Endodermal cell (in vitro differentiated cells): ENCODE measurements around the gene KCNMA1. TPM values are rescaled to one million over a fixed set of nuclear protein-coding genes. Genes with fewer than 3 reads are reported as not detected.

ENCODE experiments used
- DNase-seq: peaks from one replicate; pipeline ENCODE4 v3.0.0-alpha.2; 2017
- H3K27ac ChIP-seq: 2 replicates; pipeline ENCODE4 v1.5.1; 2013; ENCODE audit warnings: mild to moderate bottlenecking, low read depth, low read length, moderate library complexity
- H3K27me3 ChIP-seq: 2 replicates; pipeline ENCODE4 v1.6.1; 2013; ENCODE audit warnings: mild to moderate bottlenecking, low read length, moderate library complexity; ENCODE audit not compliant: insufficient read depth, control insufficient read depth, poor library complexity, severe bottlenecking
- H3K36me3 ChIP-seq: 2 replicates; pipeline ENCODE4 v1.7.0; 2013; ENCODE audit warnings: mild to moderate bottlenecking, low read length, moderate library complexity; ENCODE audit not compliant: control insufficient read depth, insufficient read depth
- H3K4me1 ChIP-seq: one replicate; pipeline ENCODE4 v1.7.0; 2013; ENCODE audit warnings: low read length; ENCODE audit not compliant: control insufficient read depth, insufficient read depth
- H3K4me3 ChIP-seq: 2 replicates; pipeline ENCODE4 v1.5.1; 2013; ENCODE audit warnings: mild to moderate bottlenecking, low read length, moderate library complexity
- H3K9ac ChIP-seq: 2 replicates; pipeline ENCODE4 v1.6.1; 2013; ENCODE audit warnings: mild to moderate bottlenecking, low read length, moderate library complexity; ENCODE audit not compliant: poor library complexity, severe bottlenecking; ENCODE audit errors: extremely low read depth
- H3K9me3 ChIP-seq: 2 replicates; pipeline ENCODE4 v1.6.1; 2013; ENCODE audit warnings: mild to moderate bottlenecking, low read length, moderate library complexity; ENCODE audit not compliant: control insufficient read depth
- H3K27ac Mint-ChIP-seq: 2 replicates; pipeline ENCODE4 v1.8.0; 2020; ENCODE audit warnings: mixed read lengths
- H3K27me3 Mint-ChIP-seq: 2 replicates; pipeline ENCODE4 v1.8.0; 2021; ENCODE audit warnings: mild to moderate bottlenecking, mixed read lengths; ENCODE audit not compliant: insufficient read depth
- H3K36me3 Mint-ChIP-seq: 2 replicates; pipeline ENCODE4 v1.8.0; 2020; ENCODE audit warnings: low read depth, mixed read lengths
- H3K4me1 Mint-ChIP-seq: 2 replicates; pipeline ENCODE4 v1.8.0; 2020; ENCODE audit warnings: mixed read lengths
- H3K4me3 Mint-ChIP-seq: 2 replicates; pipeline ENCODE4 v1.8.0; 2020; ENCODE audit warnings: mild to moderate bottlenecking, moderate library complexity, mixed read lengths
- H3K9me3 Mint-ChIP-seq: 2 replicates; pipeline ENCODE4 v1.8.0; 2020; ENCODE audit warnings: mild to moderate bottlenecking, mixed read lengths
- WGBS, 2 experiments: methylation state at CpG; one replicate each; pipeline versions ENCODE4 v1.1.5 to v1.1.7; 2013; ENCODE audit warnings: missing lambda C conversion rate in 2 of 2, mixed read lengths in 1 of 2; ENCODE audit not compliant: insufficient coverage in 1 of 2, insufficient read length in 1 of 2; 5-methylcytosine and 5-hydroxymethylcytosine counted together
- total RNA-seq, 2 donors: library from RNA; stranded (reverse); fragmentation: NEBNext Ultra II Directional in 1 of 2; extraction: Animal tissue kit (Norgen Biotek cat#: 25700) in 1 of 2; gene quantifications; 2 replicates in 1 of 2; 3 replicates in 1 of 2; pipeline ENCODE4 v1.2.1, GENCODE V29; 2021
- TF ChIP-seq, protein P1 (sequence below): fragments of 200-600 bp; sonication (generic); conservative IDR thresholded peaks from 2 replicates; pipeline ENCODE4 v1.5.0; 2021; ENCODE audit warnings: antibody characterized with exemption, mild to moderate bottlenecking

The KCNMA1 gene
- total RNA-seq, 2 donors from 2014 or later, result 0.55 to 1.3 TPM

DNA sequence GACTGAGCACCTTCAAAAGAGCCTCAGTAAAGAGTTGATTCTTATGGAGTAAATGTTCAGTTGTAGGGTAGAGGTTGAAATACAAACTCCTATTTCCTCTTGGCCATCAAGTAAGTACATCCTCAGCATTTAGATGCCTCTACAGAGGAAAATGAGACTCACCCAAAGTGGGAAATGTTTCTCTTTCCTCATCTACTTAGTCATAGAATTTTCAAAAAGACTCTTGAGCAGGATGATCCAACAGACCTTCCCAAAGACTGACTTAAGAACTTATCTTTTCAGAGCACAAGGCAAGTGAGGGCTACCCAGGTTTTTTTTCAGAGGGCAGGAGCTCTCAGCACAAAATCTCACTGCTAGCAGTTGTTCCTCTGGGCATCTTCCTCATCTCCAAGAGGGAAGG lies 449.1 kb downstream of the KCNMA1 start:
- no peak for DNase-seq
- Mint-ChIP-seq H3K4me1 (peaks cover 34% of the 10 kb centered on the region), H3K4me3 (no peak overlapping the region), H3K36me3 (no peaks in the 10 kb centered on the region), H3K9me3 (no peaks in the 10 kb centered on the region), H3K27me3 (peaks cover 2% of the 10 kb centered on the region), H3K27ac (no peak overlapping the region)
- TF ChIP-seq, protein P1, sequence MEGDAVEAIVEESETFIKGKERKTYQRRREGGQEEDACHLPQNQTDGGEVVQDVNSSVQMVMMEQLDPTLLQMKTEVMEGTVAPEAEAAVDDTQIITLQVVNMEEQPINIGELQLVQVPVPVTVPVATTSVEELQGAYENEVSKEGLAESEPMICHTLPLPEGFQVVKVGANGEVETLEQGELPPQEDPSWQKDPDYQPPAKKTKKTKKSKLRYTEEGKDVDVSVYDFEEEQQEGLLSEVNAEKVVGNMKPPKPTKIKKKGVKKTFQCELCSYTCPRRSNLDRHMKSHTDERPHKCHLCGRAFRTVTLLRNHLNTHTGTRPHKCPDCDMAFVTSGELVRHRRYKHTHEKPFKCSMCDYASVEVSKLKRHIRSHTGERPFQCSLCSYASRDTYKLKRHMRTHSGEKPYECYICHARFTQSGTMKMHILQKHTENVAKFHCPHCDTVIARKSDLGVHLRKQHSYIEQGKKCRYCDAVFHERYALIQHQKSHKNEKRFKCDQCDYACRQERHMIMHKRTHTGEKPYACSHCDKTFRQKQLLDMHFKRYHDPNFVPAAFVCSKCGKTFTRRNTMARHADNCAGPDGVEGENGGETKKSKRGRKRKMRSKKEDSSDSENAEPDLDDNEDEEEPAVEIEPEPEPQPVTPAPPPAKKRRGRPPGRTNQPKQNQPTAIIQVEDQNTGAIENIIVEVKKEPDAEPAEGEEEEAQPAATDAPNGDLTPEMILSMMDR, result no peak
- Histone ChIP-seq H3K36me3 (no peaks in the 10 kb centered on the region), H3K27ac (no peak overlapping the region), H3K4me3 (no peak overlapping the region), H3K27me3 (no peaks in the 10 kb centered on the region), H3K9ac (no peak overlapping the region), H3K4me1 (no peaks in the 10 kb centered on the region), H3K9me3 (no peaks in the 10 kb centered on the region)

DNA sequence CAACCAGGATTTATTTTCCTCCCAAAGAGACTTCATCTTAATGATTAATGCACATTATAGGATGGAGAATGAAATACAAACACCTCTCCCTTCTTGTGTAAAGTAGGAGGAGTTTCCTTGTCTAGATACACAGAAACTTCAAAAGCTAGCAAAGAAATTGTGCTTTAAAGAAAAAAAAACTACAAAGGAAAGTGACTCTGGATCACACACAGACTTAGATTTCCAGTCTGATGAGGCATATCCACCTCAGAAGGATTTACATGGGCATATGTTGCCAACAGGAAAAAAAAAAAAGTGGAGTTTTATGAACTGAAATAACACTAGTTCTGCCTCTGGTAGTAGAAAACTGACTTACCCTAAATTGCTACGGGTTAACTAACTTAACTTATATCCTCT lies 449.6 kb downstream of the KCNMA1 start:
- H3K4me3 Mint-ChIP-seq, result no peak overlapping the region
- DNase-seq, result no peak
- Histone ChIP-seq H3K4me1 (no peaks in the 10 kb centered on the region), H3K9ac (no peak overlapping the region), H3K27ac (no peak overlapping the region), H3K36me3 (no peaks in the 10 kb centered on the region), H3K27me3 (no peaks in the 10 kb centered on the region), H3K9me3 (no peaks in the 10 kb centered on the region), H3K4me3 (no peak overlapping the region)
- H3K4me1 Mint-ChIP-seq, result peaks cover 34% of the 10 kb centered on the region
- H3K36me3 Mint-ChIP-seq, result no peaks in the 10 kb centered on the region
- no peaks in the 10 kb centered on the region for H3K9me3 Mint-ChIP-seq
- no CpG with 5 or more reads among the region's 1 CpG for WGBS, 2 experiments
- H3K27ac Mint-ChIP-seq, result no peak overlapping the region
- no peaks in the 10 kb centered on the region for H3K27me3 Mint-ChIP-seq
- TF ChIP-seq, protein P1, result no peak

DNA sequence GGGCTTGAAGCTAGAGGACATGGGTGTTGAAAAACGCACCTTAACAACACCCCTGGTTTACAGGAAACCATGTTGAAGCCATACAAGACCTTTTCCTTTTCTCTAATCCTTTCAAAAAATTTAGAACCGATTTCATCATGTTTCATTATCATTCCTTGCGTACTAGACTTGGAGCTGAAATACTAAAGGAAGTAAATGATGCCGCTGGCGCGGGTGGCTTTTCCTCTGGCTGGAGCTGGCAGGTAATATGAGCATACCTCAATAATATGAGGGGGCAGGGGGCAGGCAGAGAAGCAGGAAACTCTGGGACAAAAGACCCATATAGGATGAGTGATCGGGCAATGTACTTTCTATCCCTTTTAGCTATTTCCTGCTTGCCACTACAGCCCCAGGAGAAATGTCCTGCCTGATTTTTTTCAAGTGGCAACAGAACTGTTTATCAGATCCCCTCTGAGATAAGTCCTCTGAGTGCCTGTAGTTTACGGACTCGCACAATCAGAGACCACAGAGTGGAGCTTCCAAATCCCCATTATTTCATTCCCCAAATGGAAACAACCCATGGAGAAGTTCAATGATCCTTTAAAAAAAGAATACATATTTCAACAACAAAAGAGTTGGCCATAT lies 450.1 kb downstream of the KCNMA1 start:
- WGBS, 2 experiments, result 93 to 96% methylated on average over 9 of the region's 9 CpGs
- Mint-ChIP-seq H3K27me3 (no peaks in the 10 kb centered on the region), H3K4me1 (peaks cover 34% of the 10 kb centered on the region), H3K36me3 (no peaks in the 10 kb centered on the region), H3K9me3 (no peaks in the 10 kb centered on the region), H3K27ac (no peak overlapping the region), H3K4me3 (no peak overlapping the region)
- no peaks in the 10 kb centered on the region for H3K36me3 ChIP-seq
- no peaks in the 10 kb centered on the region for H3K27me3 ChIP-seq
- H3K4me3 ChIP-seq, result no peak overlapping the region
- no peak overlapping the region for H3K27ac ChIP-seq
- TF ChIP-seq, protein P1, result no peak
- H3K9ac ChIP-seq, result no peak overlapping the region
- DNase-seq, result no peak
- no peaks in the 10 kb centered on the region for H3K4me1 ChIP-seq
- no peaks in the 10 kb centered on the region for H3K9me3 ChIP-seq
